B cell (primary cell): ENCODE measurements around the gene IGF2BP1.

Experiments used
- CTCF ChIP-seq: fragments of 200-600 bp; IDR thresholded peaks from one replicate; pipeline ENCODE4 v1.8.0; 2022; ENCODE audit warnings: antibody characterized with exemption, mild to moderate bottlenecking
- EZH2 ChIP-seq: IDR thresholded peaks from 2 replicates; pipeline ENCODE4 v1.6.1; 2012; ENCODE audit warnings: borderline replicate concordance, low read depth, mild to moderate bottlenecking, moderate library complexity, low read length; ENCODE audit not compliant: insufficient read depth, poor library complexity, severe bottlenecking

- TF ChIP-seq CTCF: no peak
- no peak for TF ChIP-seq EZH2
Measured at GRCh38 chr17:49018748-49019147, 21.6 kb downstream of the IGF2BP1 start.
